ENCODE measurements around the gene LUZP1. TPM values are rescaled to one million over a fixed set of nuclear protein-coding genes. Genes with fewer than 3 reads are reported as not detected.

The LUZP1 gene
- total and polyA plus RNA-seq, 2 donors (not counting 3 experiments of a cell fraction or from before 2014, with no cell fraction given), result 26.3 to 82.4 TPM

DNA sequence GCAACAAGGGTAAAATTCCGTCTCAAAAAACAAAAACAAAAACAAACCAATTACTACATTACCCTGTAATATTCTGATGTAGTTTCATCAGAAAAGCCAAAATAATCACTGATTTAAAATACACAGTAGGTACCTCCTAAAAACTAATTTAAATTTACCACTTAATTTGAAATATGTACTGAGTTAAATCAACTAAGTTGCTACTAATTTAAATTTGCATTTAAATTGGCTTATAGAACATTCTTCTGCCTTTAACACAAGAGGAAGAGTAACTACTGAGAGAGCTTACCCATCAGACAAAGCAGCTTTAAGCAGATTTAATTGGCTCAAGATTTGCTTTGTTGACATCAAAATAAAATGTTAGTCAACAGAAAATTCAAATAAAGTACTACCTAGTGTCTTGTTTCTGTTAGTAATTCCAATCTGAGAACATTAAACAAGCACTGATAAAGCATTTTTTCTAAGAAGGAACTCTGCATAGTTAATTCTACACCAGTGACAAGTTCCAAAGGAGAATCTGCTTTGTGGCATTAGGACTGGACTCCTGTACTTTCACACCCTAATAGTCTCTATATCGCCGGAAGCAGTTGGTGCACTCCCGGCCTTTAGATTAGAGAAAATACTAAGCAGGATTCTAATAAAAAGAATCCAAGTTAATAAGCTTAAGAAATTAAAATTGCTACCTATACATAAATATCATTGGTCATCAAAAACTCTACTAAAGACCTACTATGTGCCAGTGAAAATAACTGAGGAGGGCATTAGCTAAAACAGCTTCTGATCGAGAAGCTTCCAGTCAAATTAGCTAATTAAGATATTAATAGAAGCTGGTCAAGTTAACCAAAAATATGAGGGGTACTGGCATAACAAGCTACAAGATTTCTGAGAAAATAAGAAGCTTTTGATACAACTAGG lies 8.4 kb downstream of the LUZP1 start:
- ChIA-PET CTCF (interaction anchor here (0.6 to 3.6 kb wide), 6 partner anchors 20 to 61 kb away, joined by 3 to 22 read pairs (median 4); no protein-coding TSS in a partner anchor), POLR2A (interaction anchor here (1.4 to 2.4 kb wide), 2 partner anchors 9 to 28 kb away, joined by 3 to 5 read pairs; no protein-coding TSS in a partner anchor)
- intact Hi-C loops (cut with micrococcal nuclease), result no loop called here
- DNase-seq (ENCODE audit: low read depth, low spot score), result no peak
- H3K4me2 ChIP-seq (ENCODE audit: insufficient read depth, low read length), result no peak overlapping the region
- TF ChIP-seq MYC (IDR thresholded peaks at IDR 0.05; ENCODE audit: low read depth, low read length), result no peak
- TF ChIP-seq GATA2 (IDR thresholded peaks at IDR 0.05; ENCODE audit: insufficient read depth, insufficient read length, low read depth, low read length), result no peak
- no peak overlapping the region for H2AFZ ChIP-seq (ENCODE audit: low read depth, low read length)
- no peaks in the 10 kb centered on the region for H3K27me3 ChIP-seq (ENCODE audit: control insufficient read depth in 2 of 2, insufficient read depth in 2 of 2, low read length in 2 of 2)
- FAIRE-seq, result no peak
- H3K9ac ChIP-seq (replicated peaks; ENCODE audit: extremely low read depth, insufficient read depth, low read length), result no peak overlapping the region
- BruUV-seq (replicated peaks), result no TSS peak
- H4K20me1 ChIP-seq (replicated peaks; ENCODE audit: control insufficient read depth, extremely low read depth, insufficient read depth, low read length), result peaks cover 21% of the 10 kb centered on the region
- no peak overlapping the region for H3K4me3 ChIP-seq (replicated peaks in 1 of 3; ENCODE audit: insufficient read depth in 1 of 3, low read depth in 1 of 3, low read length in 3 of 3)
- H3K27ac ChIP-seq (ENCODE audit: insufficient read depth, low read depth, low read length), result no peak overlapping the region
- dilution Hi-C loops (cut with MboI; ENCODE audit: extremely low pct_ligation_motif_present, low sequenced_read_pairs), result no loop called here
- H3K79me2 ChIP-seq (ENCODE audit: control insufficient read depth, insufficient read depth, low read length), result peaks cover 98% of the 10 kb centered on the region
- no peaks in the 10 kb centered on the region for H3K9me1 ChIP-seq (replicated peaks; ENCODE audit: control insufficient read depth, extremely low read depth, insufficient read depth, low read length)
- no peaks in the 10 kb centered on the region for H3K36me3 ChIP-seq (ENCODE audit: control insufficient read depth in 2 of 2, extremely low read depth in 1 of 2, insufficient read depth in 2 of 2, low read length in 2 of 2)
- H3K4me1 ChIP-seq (ENCODE audit: control insufficient read depth, extremely low read depth, insufficient read depth, low read length), result peaks cover 2% of the 10 kb centered on the region
- H3K9me3 ChIP-seq (replicated peaks; ENCODE audit: control insufficient read depth, insufficient read depth, low read length), result no peaks in the 10 kb centered on the region

DNA sequence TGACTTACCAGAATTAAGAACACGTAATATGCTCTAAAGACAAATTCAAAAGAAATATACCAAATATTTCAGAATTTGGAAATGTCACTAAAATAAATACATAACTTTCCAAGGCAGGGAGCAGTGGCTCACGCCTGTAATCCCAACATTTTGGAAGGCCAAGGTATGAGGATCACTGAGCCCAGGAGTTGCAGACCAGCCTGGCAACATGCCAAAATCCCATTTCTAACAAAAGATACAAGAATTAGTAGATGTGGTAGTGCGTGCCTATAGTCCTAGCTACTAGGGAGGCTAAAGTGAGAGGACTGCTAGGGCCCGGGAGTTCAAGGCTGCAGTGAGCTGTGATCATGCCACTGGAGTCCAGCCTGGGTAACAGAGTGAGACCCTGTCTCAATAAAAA lies 11.7 kb downstream of the LUZP1 start:
- no peak overlapping the region for H3K9ac ChIP-seq (replicated peaks; ENCODE audit: extremely low read depth, insufficient read depth, low read length)
- H3K4me2 ChIP-seq (ENCODE audit: insufficient read depth, low read length), result no peak overlapping the region
- ChIA-PET CTCF (no interaction called here), POLR2A (no interaction called here)
- H3K4me1 ChIP-seq (ENCODE audit: control insufficient read depth, extremely low read depth, insufficient read depth, low read length), result no peaks in the 10 kb centered on the region
- H2AFZ ChIP-seq (ENCODE audit: low read depth, low read length), result no peak overlapping the region
- intact Hi-C loops (cut with micrococcal nuclease) (no loop called here), dilution Hi-C loops (cut with MboI; ENCODE audit: extremely low pct_ligation_motif_present, low sequenced_read_pairs) (no loop called here)
- no peaks in the 10 kb centered on the region for H3K36me3 ChIP-seq (ENCODE audit: control insufficient read depth in 2 of 2, extremely low read depth in 1 of 2, insufficient read depth in 2 of 2, low read length in 2 of 2)
- peaks cover 98% of the 10 kb centered on the region for H3K79me2 ChIP-seq (ENCODE audit: control insufficient read depth, insufficient read depth, low read length)
- DNase-seq (ENCODE audit: low read depth, low spot score) (no peak), FAIRE-seq (no peak)
- H3K9me1 ChIP-seq (replicated peaks; ENCODE audit: control insufficient read depth, extremely low read depth, insufficient read depth, low read length), result no peaks in the 10 kb centered on the region
- no TSS peak for BruUV-seq (replicated peaks)
- peaks cover 29% of the 10 kb centered on the region for H4K20me1 ChIP-seq (replicated peaks; ENCODE audit: control insufficient read depth, extremely low read depth, insufficient read depth, low read length)
- no peak overlapping the region for H3K4me3 ChIP-seq (replicated peaks in 1 of 3; ENCODE audit: insufficient read depth in 1 of 3, low read depth in 1 of 3, low read length in 3 of 3)
- H3K27ac ChIP-seq (ENCODE audit: insufficient read depth, low read depth, low read length), result no peak overlapping the region
- H3K27me3 ChIP-seq (ENCODE audit: control insufficient read depth in 2 of 2, insufficient read depth in 2 of 2, low read length in 2 of 2), result no peaks in the 10 kb centered on the region
- H3K9me3 ChIP-seq (replicated peaks; ENCODE audit: control insufficient read depth, insufficient read depth, low read length), result no peaks in the 10 kb centered on the region
- TF ChIP-seq FOS (IDR thresholded peaks at IDR 0.05; ENCODE audit: borderline replicate concordance, insufficient read depth, low read length) (no peak), JUN (IDR thresholded peaks at IDR 0.05; ENCODE audit: borderline replicate concordance, insufficient read depth, insufficient read length, low read depth) (no peak), POLR2AphosphoS5 (IDR thresholded peaks at IDR 0.05; ENCODE audit: insufficient read depth, low read depth, low read length) (no peak), GATA2 (IDR thresholded peaks at IDR 0.05; ENCODE audit: insufficient read depth, insufficient read length, low read depth, low read length) (no peak), MAX (IDR thresholded peaks at IDR 0.05; ENCODE audit: insufficient read depth, insufficient read length) (no peak), POLR2A (IDR thresholded peaks at IDR 0.05; ENCODE audit: low read depth, low read length) (no peak), MYC (IDR thresholded peaks at IDR 0.05; ENCODE audit: low read depth, low read length) (no peak), EZH2 (IDR thresholded peaks at IDR 0.05; ENCODE audit: borderline replicate concordance, low read depth, low read length, severe bottlenecking) (no peak)
